GM19463 (cell line): ENCODE results near the gene IDH3B.

Source experiments
- ATAC-seq: cut with Tn5 transposase; IDR thresholded peaks from one replicate; pipeline ENCODE4 v1.9.1; 2021; ENCODE audit warnings: mild to moderate bottlenecking, moderate library complexity; ENCODE audit not compliant: unreplicated experiment

IDH3B gene

GRCh38 chr20:2658414-2659354 is 5.3 kb downstream of the IDH3B start:
- ATAC-seq, result no peak

- ATAC-seq, result no peak
Measured at GRCh38 chr20:2657674-2658073, 6.3 kb downstream of the IDH3B start.

GRCh38 chr20:2657241-2657640 is 6.8 kb downstream of the IDH3B start:
- ATAC-seq, result no peak

GRCh38 chr20:2656471-2657117 is 7.4 kb downstream of the IDH3B start:
- no peak for ATAC-seq

GRCh38 chr20:2655331-2656116 is 8.5 kb downstream of the IDH3B start:
- no peak for ATAC-seq

GRCh38 chr20:2654831-2655230 is 9.2 kb downstream of the IDH3B start:
- no peak for ATAC-seq

- no peak for ATAC-seq
Measured at GRCh38 chr20:2654384-2654822, 9.6 kb downstream of the IDH3B start.

- no peak for ATAC-seq
Measured at GRCh38 chr20:2653556-2654383, 10.2 kb downstream of the IDH3B start.

- peak; percentile 43 for ATAC-seq
Measured at GRCh38 chr20:2652724-2653555, 11.1 kb downstream of the IDH3B start.

GRCh38 chr20:2651772-2652723 is 12.0 kb downstream of the IDH3B start, which contains the start of gene NOP56:
Gene NOP56 (plus strand): TSS chr20:2652632. CDS start chr20:2652661, 29 bp downstream.
- ATAC-seq, result peak; percentile 83

GRCh38 chr20:2643708-2644107 is 20.3 kb downstream of the IDH3B start:
- no peak for ATAC-seq

- no peak for ATAC-seq
Measured at GRCh38 chr20:2640899-2641298, 23.1 kb downstream of the IDH3B start.

- ATAC-seq, result no peak
Measured at GRCh38 chr20:2640260-2640659, 23.8 kb downstream of the IDH3B start.

- no peak for ATAC-seq
Measured at GRCh38 chr20:2637246-2637645, 26.8 kb downstream of the IDH3B start.

GRCh38 chr20:2633381-2633780 is 30.6 kb downstream of the IDH3B start:
- no peak for ATAC-seq

- ATAC-seq, result no peak
Measured at GRCh38 chr20:2631228-2631627, 32.8 kb downstream of the IDH3B start.

GRCh38 chr20:2626853-2627541 is 37.0 kb downstream of the IDH3B start:
- ATAC-seq, result no peak

- ATAC-seq, result no peak
Measured at GRCh38 chr20:2625062-2625461, 39.0 kb downstream of the IDH3B start.
